IMR-90 (cell line): ENCODE measurements around the gene PCDHB10.
"Not testable (repeated sequence)": the region's sequence is repeated elsewhere in the genome, so short reads cannot be mapped to it uniquely, and the experiment has no call there.

Experiments
- CEBPB ChIP-seq: IDR thresholded peaks from 2 replicates; pipeline ENCODE4 v1.6.1; 2012; ENCODE audit warnings: low read depth, low read length, improper control_type of control experiment
- CHD1 ChIP-seq: IDR thresholded peaks from 2 replicates; pipeline ENCODE4 v1.6.1; 2012; ENCODE audit warnings: low read depth, low read length, improper control_type of control experiment
- MAFK ChIP-seq: IDR thresholded peaks from 2 replicates; pipeline ENCODE4 v1.6.1; 2012; ENCODE audit warnings: low read depth, low read length, improper control_type of control experiment
- MXI1 ChIP-seq: IDR thresholded peaks from 2 replicates; pipeline ENCODE4 v1.6.1; 2012; ENCODE audit warnings: low read depth, mild to moderate bottlenecking, low read length, moderate library complexity, borderline replicate concordance
- POLR2A ChIP-seq: IDR thresholded peaks from 2 replicates; pipeline ENCODE4 v1.6.1; 2012; ENCODE audit warnings: mild to moderate bottlenecking, low read depth, low read length
- RCOR1 ChIP-seq: IDR thresholded peaks from 2 replicates; pipeline ENCODE4 v1.6.1; 2012; ENCODE audit warnings: mild to moderate bottlenecking, low read length, improper control_type of control experiment; ENCODE audit not compliant: insufficient replicate concordance
- SMC3 ChIP-seq: fragments of 150-350 bp; IDR thresholded peaks from 2 replicates; pipeline ENCODE4 v1.6.1; 2016; ENCODE audit warnings: low read depth, mild to moderate bottlenecking, antibody characterized with exemption, low read length, moderate library complexity
- TF ChIP-seq, protein P1 (sequence below): conservative IDR thresholded peaks from 2 replicates; pipeline ENCODE4 v1.5.1; 2012; ENCODE audit warnings: mild to moderate bottlenecking, low read depth, low read length, improper control_type of control experiment
- TF ChIP-seq, protein P2 (sequence below): fragments of 150-350 bp; IDR thresholded peaks from 2 replicates; pipeline ENCODE4 v1.6.1; 2017; ENCODE audit warnings: mild to moderate bottlenecking, antibody characterized with exemption, low read length, low read depth

DNA sequence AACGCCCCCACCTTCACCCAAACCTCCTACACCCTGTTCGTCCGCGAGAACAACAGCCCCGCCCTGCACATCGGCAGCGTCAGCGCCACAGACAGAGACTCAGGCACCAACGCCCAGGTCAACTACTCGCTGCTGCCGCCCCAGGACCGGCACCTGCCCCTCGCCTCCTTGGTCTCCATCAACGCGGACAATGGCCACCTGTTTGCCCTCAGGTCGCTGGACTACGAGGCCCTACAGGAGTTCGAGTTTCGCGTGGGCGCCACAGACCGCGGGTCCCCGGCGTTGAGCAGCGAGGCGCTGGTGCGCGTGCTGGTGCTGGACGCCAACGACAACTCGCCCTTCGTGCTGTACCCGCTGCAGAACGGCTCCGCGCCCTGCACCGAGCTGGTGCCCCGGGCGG lies 32.7 kb downstream of the PCDHB10 start:
- TF ChIP-seq, protein P1, sequence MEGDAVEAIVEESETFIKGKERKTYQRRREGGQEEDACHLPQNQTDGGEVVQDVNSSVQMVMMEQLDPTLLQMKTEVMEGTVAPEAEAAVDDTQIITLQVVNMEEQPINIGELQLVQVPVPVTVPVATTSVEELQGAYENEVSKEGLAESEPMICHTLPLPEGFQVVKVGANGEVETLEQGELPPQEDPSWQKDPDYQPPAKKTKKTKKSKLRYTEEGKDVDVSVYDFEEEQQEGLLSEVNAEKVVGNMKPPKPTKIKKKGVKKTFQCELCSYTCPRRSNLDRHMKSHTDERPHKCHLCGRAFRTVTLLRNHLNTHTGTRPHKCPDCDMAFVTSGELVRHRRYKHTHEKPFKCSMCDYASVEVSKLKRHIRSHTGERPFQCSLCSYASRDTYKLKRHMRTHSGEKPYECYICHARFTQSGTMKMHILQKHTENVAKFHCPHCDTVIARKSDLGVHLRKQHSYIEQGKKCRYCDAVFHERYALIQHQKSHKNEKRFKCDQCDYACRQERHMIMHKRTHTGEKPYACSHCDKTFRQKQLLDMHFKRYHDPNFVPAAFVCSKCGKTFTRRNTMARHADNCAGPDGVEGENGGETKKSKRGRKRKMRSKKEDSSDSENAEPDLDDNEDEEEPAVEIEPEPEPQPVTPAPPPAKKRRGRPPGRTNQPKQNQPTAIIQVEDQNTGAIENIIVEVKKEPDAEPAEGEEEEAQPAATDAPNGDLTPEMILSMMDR: not testable (repeated sequence)
- not testable (repeated sequence) for TF ChIP-seq MXI1, POLR2A, MAFK, SMC3, RCOR1, CEBPB, CHD1
- TF ChIP-seq, protein P2, sequence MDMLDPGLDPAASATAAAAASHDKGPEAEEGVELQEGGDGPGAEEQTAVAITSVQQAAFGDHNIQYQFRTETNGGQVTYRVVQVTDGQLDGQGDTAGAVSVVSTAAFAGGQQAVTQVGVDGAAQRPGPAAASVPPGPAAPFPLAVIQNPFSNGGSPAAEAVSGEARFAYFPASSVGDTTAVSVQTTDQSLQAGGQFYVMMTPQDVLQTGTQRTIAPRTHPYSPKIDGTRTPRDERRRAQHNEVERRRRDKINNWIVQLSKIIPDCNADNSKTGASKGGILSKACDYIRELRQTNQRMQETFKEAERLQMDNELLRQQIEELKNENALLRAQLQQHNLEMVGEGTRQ: not testable (repeated sequence)
